Mesodermal cell (in vitro differentiated cells): ENCODE measurements around the gene CD81.

ENCODE experiments used
- H3K27ac ChIP-seq: 2 replicates; pipeline ENCODE4 v1.7.0; 2013; ENCODE audit warnings: mild to moderate bottlenecking, low read depth, low read length, moderate library complexity; ENCODE audit not compliant: severe bottlenecking
- H3K36me3 ChIP-seq: 2 replicates; pipeline ENCODE4 v1.7.1; 2013; ENCODE audit warnings: mild to moderate bottlenecking, low read length, moderate library complexity; ENCODE audit not compliant: control insufficient read depth, insufficient read depth
- H3K4me1 ChIP-seq: one replicate; pipeline ENCODE4 v1.7.1; 2013; ENCODE audit warnings: mild to moderate bottlenecking, low read length; ENCODE audit not compliant: insufficient read depth, control insufficient read depth, poor library complexity, severe bottlenecking
- H3K4me3 ChIP-seq: 2 replicates; pipeline ENCODE4 v1.7.0; 2013; ENCODE audit warnings: low read length, control low read depth, mild to moderate bottlenecking; ENCODE audit not compliant: insufficient read depth, poor library complexity, severe bottlenecking; ENCODE audit errors: extremely low read depth
- H3K9me3 ChIP-seq: 2 replicates; pipeline ENCODE4 v1.7.1; 2013; ENCODE audit warnings: mild to moderate bottlenecking, low read length, moderate library complexity; ENCODE audit not compliant: control insufficient read depth
- WGBS, 2 experiments: methylation state at CpG; one replicate each; pipeline ENCODE4 v1.1.5; 2013; ENCODE audit warnings: missing lambda C conversion rate in 2 of 2; ENCODE audit not compliant: insufficient coverage in 2 of 2; 5-methylcytosine and 5-hydroxymethylcytosine counted together

CD81 gene

DNA sequence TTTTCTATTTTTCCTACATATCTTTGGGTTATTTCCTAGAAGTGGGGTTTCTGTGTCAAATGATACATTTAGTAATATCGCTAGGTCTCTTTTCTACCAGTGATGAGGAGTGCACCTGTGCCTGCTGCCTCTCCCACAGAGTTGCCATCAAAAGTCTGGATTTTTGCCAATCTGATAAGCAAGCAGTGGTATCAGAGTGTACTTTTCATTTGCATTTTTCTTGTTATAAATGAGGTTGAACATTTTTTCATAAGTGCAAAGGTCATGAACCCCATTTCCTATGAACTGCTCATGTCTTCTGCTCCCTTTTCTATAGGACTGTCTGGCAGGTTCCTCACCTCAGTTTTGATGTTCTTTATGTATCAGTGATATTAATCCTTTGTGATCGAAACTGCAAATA is 65.5 kb downstream of the CD81 start:
- 60 to 100% methylated on average over 1 of the region's 2 CpGs for WGBS, 2 experiments
- no peaks in the 10 kb centered on the region for H3K4me1 ChIP-seq

DNA sequence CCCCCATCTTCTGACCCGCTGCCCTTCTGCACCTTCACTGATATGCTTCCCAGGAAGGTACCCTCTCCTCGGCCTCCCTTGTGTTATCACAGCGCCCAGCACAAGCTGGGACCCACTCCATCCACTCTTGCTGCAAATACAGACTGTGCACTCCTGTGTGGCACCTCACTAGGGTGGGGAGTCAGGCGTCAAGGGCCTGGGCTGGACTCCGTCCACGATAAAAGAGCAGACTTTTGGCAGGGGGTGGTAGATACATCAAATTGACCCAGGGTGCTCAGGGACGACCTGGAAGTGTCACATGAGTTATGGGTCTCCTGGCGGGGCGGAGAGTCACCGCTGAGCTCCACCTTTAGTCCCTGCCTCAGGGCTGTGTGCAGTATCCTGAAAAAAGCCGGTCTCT is 66.3 kb downstream of the CD81 start:
- Histone ChIP-seq H3K4me1 (no peaks in the 10 kb centered on the region), H3K4me3 (no peak overlapping the region), H3K9me3 (no peaks in the 10 kb centered on the region), H3K36me3 (no peaks in the 10 kb centered on the region), H3K27ac (no peak overlapping the region)
- 65 to 76% methylated on average over 9 to 11 of the region's 11 CpGs for WGBS, 2 experiments

More for the DNA sequence above, 65.5 kb downstream of the CD81 start:
- H3K4me3 ChIP-seq, result no peak overlapping the region
- H3K36me3 ChIP-seq, result no peaks in the 10 kb centered on the region
- H3K27ac ChIP-seq, result no peak overlapping the region
- H3K9me3 ChIP-seq, result no peaks in the 10 kb centered on the region

DNA sequence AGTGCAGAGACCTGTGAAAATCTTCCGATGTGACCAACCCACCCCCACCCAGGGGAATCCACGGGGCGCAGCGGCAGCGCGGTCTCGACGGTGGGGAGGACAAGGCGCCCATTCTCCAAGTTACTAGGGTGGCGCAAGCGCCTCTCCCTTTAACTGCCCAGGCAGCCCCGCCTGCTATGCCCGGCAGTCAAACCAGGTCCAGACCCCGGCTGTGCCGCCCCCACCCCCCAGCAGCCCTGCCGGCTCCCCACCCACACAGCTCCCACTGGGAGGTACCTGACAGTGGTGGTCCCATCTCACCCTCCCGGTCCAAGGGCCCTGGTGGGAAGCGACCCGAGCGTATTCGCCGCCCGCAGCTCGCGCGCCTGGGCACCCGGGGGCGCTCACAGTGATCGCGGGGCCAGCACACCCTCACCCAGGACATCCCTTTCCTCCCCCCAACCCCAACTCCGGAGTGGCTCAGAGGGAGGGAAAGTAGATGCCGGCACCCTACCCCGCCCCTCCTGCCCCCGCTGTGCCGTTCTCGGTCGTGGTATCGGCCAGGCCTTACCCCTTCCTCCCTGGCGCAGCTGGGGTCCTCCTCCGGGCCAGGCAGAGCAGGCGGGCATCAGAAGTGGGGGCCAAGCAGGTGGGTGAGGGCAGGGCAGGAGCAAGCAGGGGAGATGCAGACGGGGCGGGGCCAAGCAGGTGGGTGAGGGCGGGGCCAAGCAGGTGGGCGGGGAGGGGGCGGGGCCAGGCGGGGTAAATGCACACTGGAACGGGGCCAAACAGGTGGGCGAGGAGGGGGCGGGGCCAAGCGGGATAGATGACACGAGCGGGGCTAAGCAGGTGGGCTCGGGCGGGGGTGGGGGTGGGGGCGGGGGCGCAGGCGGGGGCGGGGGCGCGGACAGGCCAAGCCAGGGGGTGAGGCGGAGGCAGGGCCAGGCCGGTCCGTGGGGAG is 67.0 kb downstream of the CD81 start, which contains the start of gene TRPM5:
TRPM5 (minus strand) TSS at position 634 of the 940 bp plus-strand sequence. CDS start 21,478 bp downstream, outside the sequence.
- Histone ChIP-seq H3K27ac (no peak within 1 kb of the TSS), H3K4me1 (no peaks in the 10 kb centered on the region), H3K9me3 (no peaks in the 10 kb centered on the region), H3K4me3 (peak within 1 kb of the TSS; percentile 11), H3K36me3 (no peaks in the 10 kb centered on the region)
- 20 to 34% methylated on average over 17 to 33 of the region's 64 CpGs for WGBS, 2 experiments

DNA sequence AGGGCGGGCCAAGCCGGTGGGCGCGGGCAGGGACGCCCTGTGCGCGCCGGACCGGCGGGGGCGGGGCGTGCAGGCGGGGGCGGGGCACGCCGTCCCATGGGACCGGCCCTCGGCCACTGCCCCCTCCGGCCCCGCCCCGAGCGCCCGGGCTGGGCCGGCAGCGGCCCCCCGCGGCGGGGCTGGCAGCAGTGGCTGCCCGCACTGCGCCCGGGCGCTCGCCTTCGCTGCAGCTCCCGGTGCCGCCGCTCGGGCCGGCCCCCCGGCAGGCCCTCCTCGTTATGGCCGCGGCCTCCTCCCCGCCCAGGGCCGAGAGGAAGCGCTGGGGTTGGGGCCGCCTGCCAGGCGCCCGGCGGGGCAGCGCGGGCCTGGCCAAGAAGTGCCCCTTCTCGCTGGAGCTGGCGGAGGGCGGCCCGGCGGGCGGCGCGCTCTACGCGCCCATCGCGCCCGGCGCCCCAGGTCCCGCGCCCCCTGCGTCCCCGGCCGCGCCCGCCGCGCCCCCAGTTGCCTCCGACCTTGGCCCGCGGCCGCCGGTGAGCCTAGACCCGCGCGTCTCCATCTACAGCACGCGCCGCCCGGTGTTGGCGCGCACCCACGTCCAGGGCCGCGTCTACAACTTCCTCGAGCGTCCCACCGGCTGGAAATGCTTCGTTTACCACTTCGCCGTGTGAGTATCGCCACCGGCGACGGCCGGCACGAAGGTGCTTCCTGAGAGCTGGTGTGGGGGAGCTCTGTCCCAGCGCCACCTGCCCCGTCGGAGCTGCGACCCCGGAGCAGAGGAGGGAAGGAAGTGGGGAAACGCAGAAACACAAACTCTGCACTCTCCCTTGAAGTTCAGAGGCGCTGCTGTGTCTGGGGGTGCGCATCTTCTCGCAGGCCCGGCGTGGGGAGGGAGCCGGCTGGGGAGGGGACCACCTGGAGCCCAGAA is 68.0 kb downstream of the CD81 start, which contains the start of gene KCNQ1:
KCNQ1 (plus strand) TSS at position 188 of the 925 bp plus-strand sequence; CDS start at position 279, 91 bp downstream.
- no peaks in the 10 kb centered on the region for H3K9me3 ChIP-seq
- WGBS, 2 experiments, result 4 to 7% methylated on average over 51 to 85 of the region's 116 CpGs
- H3K4me3 ChIP-seq, result peak within 1 kb of the TSS; percentile 11
- no peaks in the 10 kb centered on the region for H3K36me3 ChIP-seq
- H3K4me1 ChIP-seq, result no peaks in the 10 kb centered on the region
- no peak within 1 kb of the TSS for H3K27ac ChIP-seq

DNA sequence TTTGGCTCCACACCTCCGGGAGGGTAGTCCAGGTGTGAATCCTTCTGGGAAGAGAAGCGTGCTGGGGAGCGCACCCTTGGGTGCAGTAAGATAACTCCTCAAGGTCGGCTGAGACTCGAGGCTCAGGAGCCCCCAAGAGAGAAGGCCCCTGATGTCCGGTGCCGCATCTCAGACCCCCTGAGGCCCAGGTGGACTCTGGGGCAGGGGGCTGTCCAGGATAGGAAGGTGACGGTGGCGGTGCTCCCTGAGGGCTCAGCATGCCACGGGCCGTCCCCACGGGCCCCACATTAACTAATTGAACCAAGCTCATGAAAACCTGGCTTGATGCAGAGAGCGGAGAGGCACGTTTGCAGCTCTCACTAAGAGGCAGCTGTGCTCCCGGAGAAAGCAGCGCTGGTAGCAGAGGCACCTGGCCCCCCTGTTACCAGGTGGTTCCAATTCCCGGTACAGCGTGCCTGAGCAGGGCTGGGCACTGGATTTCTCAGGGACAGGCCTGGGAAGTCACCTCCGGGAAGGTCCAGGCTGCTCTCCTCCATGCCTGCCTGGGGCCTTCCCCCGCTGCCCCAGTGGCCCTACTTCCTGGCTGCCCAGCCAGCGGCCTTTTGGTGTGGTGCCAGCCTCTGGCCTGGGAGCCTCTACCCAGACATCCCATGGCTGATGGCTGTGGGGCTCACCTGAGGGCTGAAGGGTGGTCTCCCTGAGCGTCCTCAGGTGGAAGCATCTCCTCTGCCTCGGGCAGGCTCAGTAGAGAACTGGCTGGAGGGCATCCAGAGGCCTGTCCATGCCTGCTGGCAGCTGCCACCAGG is 68.8 kb downstream of the CD81 start:
- Histone ChIP-seq H3K27ac (no peak overlapping the region), H3K36me3 (no peaks in the 10 kb centered on the region), H3K9me3 (no peaks in the 10 kb centered on the region), H3K4me3 (no peak overlapping the region), H3K4me1 (no peaks in the 10 kb centered on the region)
- 72 to 73% methylated on average over 19 of the region's 23 CpGs for WGBS, 2 experiments

DNA sequence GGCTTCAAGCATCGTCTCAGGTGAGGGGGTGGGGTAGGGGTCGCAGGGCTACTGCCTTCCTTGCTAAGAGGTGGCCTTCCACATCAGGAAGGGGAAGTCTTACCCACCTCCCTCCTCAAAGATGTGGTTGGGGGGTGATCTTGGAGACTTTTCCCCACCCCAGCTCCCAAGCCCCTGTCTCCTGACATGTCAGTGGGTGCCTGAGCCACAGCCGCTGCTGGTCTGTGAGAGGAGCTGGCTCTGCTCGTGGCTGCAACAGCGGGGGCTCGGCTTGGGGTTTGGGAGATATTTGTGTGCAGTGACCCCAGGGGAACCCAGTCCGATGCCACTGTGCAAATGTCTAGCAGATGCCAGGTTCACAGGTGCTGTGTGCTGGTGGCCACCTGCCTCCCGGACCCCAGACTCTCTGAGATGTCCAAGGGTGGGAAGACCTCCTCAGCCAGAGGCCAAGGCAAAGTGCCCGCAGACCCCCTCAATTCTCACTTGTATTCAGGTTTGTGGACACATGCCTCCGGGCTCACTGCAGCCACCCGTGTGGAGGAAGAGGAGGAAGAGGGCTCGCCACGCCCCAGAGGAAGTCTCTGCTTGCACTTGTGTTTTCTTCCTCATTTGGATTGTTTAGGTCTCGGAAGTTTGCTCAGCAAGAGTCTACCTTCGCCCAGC is 69.6 kb downstream of the CD81 start:
- Histone ChIP-seq H3K4me1 (no peaks in the 10 kb centered on the region), H3K36me3 (no peaks in the 10 kb centered on the region), H3K9me3 (no peaks in the 10 kb centered on the region), H3K27ac (no peak overlapping the region), H3K4me3 (no peak overlapping the region)
- WGBS, 2 experiments, result 72 to 90% methylated on average over 5 to 11 of the region's 15 CpGs
